NCI-H345 treated with DMSO at 0.1 percent for 48 hours (cell line): ENCODE data around the gene PTPRT.
A peak's percentile ranks its signal among the peaks of the same experiment; 100 is the strongest.

Experiments
- DNase-seq: peaks from one replicate; lab custom pipeline; 2025; ENCODE audit not compliant: unreplicated experiment; lab: John Stamatoyannopoulos, UW

The PTPRT gene

GRCh38 chr20:42740226-42740870, 449.4 kb downstream of the PTPRT start:
- no peak for DNase-seq

- no peak for DNase-seq
These were observed 450.0 kb downstream of the PTPRT start for GRCh38 chr20:42739683-42740082.

- DNase-seq, result no peak
These were observed 454.2 kb downstream of the PTPRT start for GRCh38 chr20:42735539-42735938.

GRCh38 chr20:42734660-42735368, 454.9 kb downstream of the PTPRT start:
- DNase-seq, result no peak

- no peak for DNase-seq
These were observed 467.8 kb downstream of the PTPRT start for GRCh38 chr20:42721923-42722322.

GRCh38 chr20:42714298-42715141, 475.2 kb downstream of the PTPRT start:
- DNase-seq, result peak; percentile 31

GRCh38 chr20:42708266-42708665, 481.4 kb downstream of the PTPRT start:
- DNase-seq, result no peak

GRCh38 chr20:42706759-42707158, 482.9 kb downstream of the PTPRT start:
- DNase-seq, result no peak

- DNase-seq, result no peak
These were observed 484.2 kb downstream of the PTPRT start for GRCh38 chr20:42705550-42705949.

GRCh38 chr20:42703744-42704143, 486.0 kb downstream of the PTPRT start:
- no peak for DNase-seq

- no peak for DNase-seq
These were observed 487.8 kb downstream of the PTPRT start for GRCh38 chr20:42701948-42702347.

GRCh38 chr20:42700372-42700771, 489.3 kb downstream of the PTPRT start:
- DNase-seq, result no peak

- DNase-seq, result no peak
These were observed 491.7 kb downstream of the PTPRT start for GRCh38 chr20:42697962-42698361.

- no peak for DNase-seq
These were observed 498.8 kb downstream of the PTPRT start for GRCh38 chr20:42690842-42691437.

GRCh38 chr20:42688576-42688975, 501.1 kb downstream of the PTPRT start:
- no peak for DNase-seq

GRCh38 chr20:42686057-42686456, 503.6 kb downstream of the PTPRT start:
- peak; percentile 9 for DNase-seq

- no peak for DNase-seq
These were observed 510.8 kb downstream of the PTPRT start for GRCh38 chr20:42678895-42679294.

GRCh38 chr20:42656130-42656529, 533.6 kb downstream of the PTPRT start:
- DNase-seq, result no peak

- no peak for DNase-seq
These were observed 537.4 kb downstream of the PTPRT start for GRCh38 chr20:42652266-42652665.

GRCh38 chr20:42650191-42650746, 539.4 kb downstream of the PTPRT start:
- DNase-seq, result no peak

GRCh38 chr20:42649748-42650147, 540.0 kb downstream of the PTPRT start:
- DNase-seq, result no peak
